Activated naive CD4-positive, alpha-beta T cell treated with anti-CD3 and anti-CD28 coated beads, Interleukin-2, amount 50 U/mL, for 72 hours (primary cell): ENCODE results near the gene NFE2. TPM values are rescaled to one million over a fixed set of nuclear protein-coding genes. Genes with fewer than 3 reads are reported as not detected.
"Not testable (repeated sequence)": the region's sequence is repeated elsewhere in the genome, so short reads cannot be mapped to it uniquely, and the experiment has no call there.

ENCODE experiments used
- ATAC-seq, 2 donors: fragments of 150-1000 bp; cut with Tn5 transposase; 2 replicates each; pipeline ENCODE4 v1.10.0; 2021; ENCODE audit warnings: mild to moderate bottlenecking in 2 of 2, moderate library complexity in 2 of 2
- DNase-seq, 2 donors: peaks; one replicate each; pipeline ENCODE4 v3.0.0; 2021 to 2022; ENCODE audit warnings: low spot score in 2 of 2
- H3K27ac Mint-ChIP-seq, 2 donors: one replicate each; pipeline ENCODE4 v1.8.0; 2022; ENCODE audit warnings: mild to moderate bottlenecking in 2 of 2, mixed read lengths in 2 of 2
- H3K36me3 Mint-ChIP-seq, 2 donors: one replicate each; pipeline ENCODE4 v1.8.0; 2022; ENCODE audit warnings: mixed read lengths in 2 of 2
- H3K9me3 Mint-ChIP-seq, 2 donors: one replicate each; pipeline ENCODE4 v1.8.0; 2022; ENCODE audit warnings: mixed read lengths in 2 of 2
- total RNA-seq, 2 donors: library from RNA; stranded (reverse); gene quantifications; one replicate each; pipeline ENCODE4 v1.2.3, GENCODE V29; 2022

The NFE2 gene
- total RNA-seq, 2 donors from 2014 or later = 0.20 TPM; not detected in 1

DNA sequence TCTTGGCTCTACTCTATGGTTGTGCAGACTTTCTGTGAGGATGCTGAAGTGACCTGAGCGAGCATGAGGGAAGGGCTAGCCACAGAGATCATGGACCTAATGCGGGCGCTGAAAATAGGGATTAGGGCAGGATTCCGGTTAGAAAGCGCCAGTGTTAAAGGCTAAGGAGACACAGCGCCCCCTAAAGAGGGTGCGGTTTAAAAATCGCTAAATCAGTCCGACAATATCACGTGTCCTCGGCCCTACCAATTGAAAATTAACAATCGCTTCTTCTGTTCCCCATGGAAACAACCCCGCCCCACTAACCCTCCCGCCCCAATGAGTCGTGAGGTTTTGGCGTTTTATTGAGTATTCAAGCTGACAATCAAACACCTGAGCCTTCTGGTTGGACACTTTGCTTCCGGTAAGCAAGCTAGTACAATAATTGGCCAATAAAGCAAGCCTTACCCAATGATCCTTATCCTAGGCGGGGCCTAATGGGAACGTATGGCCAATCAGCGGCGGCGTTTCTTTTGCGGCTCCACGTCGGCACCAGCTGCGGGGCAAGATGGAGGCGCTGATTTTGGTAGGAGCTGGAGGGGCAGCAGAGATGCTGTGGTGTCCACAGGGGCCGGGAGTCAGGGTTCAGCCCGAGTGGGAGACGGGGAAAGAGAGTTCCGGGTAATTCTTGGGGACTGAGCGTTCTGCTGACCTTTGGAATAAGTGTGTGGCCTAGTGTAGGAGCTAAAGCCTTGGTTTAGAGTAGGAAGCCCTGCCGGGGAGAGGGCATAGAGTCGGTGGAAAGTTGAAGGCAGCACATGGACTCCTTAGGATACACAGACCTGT lies 24.0 kb upstream of the NFE2 start, which contains the start of gene COPZ1:
TSS of gene COPZ1 (plus strand) at position 515 of the 825 bp plus-strand sequence. CDS start at position 548, 33 bp downstream.
- ATAC-seq (peak; percentile 98), DNase-seq (peak; percentile 87 to 94)
- H3K36me3 Mint-ChIP-seq = peaks cover 6 to 8% of the 10 kb centered on the region in 2 donors
- no peaks in the 10 kb centered on the region for H3K9me3 Mint-ChIP-seq
- peak within 1 kb of the TSS; percentile 91 to 92 for H3K27ac Mint-ChIP-seq

DNA sequence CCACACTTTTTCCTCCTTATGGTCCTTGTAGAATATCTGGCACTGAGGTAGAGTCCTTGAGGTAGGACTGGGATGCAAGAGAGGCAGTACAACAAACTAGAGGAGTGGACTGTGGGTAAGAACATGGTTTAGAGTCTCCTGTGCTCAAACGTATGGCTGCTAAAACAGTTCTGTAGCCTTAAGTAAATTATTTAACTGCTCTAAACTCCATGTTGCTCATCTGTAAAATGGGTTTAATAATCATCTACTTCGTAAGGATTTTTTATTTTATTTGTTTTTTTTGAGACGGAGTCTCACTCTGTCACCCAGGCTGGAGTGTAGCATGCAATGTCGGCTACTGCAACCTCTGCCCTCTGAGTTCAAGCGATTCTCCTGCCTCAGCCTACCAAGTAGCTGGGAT lies 20.5 kb upstream of the NFE2 start:
- Mint-ChIP-seq H3K27ac (no peak overlapping the region), H3K36me3 (peaks cover 6 to 8% of the 10 kb centered on the region in 2 donors), H3K9me3 (no peaks in the 10 kb centered on the region)
- no peak for ATAC-seq
- DNase-seq = no peak

DNA sequence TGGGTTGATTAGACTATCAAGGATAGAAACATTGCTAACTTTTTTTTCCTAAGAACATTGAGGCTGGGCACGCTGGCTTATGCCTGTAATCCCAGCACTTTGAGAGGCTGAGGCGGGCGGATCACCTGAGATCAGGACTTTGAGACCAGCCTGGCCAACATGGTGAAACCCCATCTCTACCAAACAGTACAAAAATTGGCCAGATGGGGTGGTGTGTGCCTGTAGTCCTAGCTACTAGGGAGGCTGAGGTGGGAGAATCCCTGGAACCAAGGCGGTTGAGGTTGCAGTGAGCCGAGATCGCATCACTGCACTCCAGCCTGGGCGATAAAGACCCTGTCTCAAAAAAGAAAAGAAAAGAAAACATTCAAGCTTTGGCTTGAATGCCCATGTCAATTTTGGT lies 11.5 kb upstream of the NFE2 start:
- not testable (repeated sequence) for H3K9me3 Mint-ChIP-seq, H3K27ac Mint-ChIP-seq, H3K36me3 Mint-ChIP-seq, ATAC-seq, DNase-seq

DNA sequence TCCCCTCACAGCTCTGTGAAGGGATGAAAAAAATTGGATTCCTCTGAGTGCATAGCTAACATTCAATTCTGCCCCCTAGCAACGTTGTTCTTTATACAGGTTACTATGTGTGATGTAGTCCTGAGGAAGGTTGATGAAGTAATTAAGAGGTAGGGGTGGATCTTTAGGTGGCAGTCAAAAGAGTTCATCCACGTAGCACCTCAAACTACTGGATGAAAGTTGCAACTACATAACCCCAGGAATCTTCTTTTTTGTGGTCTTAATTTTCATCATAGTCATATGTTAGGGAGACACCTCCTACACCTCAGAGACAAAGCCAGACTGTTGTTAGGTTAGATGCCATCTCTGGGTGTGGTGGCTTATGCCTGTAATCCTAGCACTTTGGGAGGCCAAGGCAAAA lies 10.2 kb upstream of the NFE2 start:
- no peaks in the 10 kb centered on the region for H3K36me3 Mint-ChIP-seq
- ATAC-seq (no peak), DNase-seq (no peak)
- H3K27ac Mint-ChIP-seq = no peak overlapping the region
- H3K9me3 Mint-ChIP-seq = no peaks in the 10 kb centered on the region

DNA sequence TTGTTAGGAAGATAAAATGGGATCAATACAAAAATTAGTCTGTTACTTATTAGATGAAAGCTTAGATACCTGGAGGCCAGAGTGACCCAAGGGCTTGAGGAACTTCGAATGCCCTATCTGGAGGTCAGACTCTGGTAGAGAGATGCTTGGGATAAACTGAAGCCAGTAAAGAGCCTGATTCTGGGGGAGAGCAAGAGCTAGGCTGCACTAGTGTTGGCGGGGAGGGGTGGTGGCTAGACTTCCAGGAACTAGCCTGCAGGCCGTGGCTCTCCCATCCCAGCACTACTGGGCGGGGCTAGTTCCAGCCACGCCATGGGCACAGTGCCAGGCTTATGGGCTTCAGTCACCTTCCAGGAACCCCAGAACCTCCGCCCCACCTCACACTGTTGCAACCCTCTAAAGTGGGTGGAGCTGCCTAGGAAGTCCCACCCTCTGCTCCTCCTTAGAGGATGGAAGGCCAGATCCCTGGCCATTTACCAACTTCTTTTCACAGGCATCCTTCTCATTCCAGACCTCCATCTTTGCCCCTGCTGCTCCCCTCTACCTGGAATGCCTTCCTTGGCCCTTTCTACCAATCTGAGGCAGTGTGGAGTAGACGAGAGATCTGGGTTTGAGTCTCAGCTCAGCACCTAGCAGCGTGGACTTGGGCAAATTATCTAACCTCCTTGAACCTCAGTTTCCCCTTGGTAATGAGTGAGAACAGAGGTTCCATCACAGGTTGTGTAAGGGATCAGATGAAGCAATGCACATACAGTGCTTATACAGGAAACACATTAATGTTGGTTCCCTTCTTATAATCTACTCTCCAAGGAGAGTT lies 6.3 kb upstream of the NFE2 start:
- ATAC-seq = peak; percentile 29 to 59
- no peak overlapping the region for H3K27ac Mint-ChIP-seq
- DNase-seq = no peak
- H3K36me3 Mint-ChIP-seq = no peaks in the 10 kb centered on the region
- no peaks in the 10 kb centered on the region for H3K9me3 Mint-ChIP-seq

DNA sequence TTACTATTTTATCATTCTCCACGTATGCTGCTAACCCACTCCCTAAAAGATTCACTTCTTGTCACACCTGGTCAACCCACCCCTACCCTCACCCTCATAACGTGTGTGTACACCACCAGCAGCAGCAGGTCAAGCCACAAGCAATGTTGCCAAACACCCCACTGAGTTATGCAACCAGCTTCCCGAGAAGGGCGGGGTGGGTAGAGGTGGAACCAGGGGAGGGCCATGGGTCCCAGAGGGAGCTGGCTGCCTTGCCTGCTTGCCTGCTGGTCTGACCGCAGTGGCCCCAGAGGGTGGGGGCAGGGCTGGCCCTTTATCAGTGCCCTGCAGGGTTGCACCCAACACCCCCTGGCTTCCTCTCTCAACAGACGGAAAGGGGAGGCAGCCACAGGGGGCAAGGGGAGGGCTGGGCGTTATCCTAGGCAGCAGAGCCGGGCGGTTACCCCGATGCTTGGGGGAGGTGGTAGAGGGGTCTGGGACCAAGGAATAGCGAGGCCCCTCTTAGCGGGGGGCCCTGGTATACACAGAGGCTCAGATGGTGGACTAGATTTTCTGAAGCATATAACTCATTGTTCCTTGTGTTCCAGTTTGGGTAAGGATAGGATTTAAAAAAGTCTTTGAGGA lies 3.5 kb upstream of the NFE2 start:
- Mint-ChIP-seq H3K36me3 (no peaks in the 10 kb centered on the region), H3K9me3 (no peaks in the 10 kb centered on the region), H3K27ac (no peak overlapping the region)
- ATAC-seq (no peak), DNase-seq (no peak)

DNA sequence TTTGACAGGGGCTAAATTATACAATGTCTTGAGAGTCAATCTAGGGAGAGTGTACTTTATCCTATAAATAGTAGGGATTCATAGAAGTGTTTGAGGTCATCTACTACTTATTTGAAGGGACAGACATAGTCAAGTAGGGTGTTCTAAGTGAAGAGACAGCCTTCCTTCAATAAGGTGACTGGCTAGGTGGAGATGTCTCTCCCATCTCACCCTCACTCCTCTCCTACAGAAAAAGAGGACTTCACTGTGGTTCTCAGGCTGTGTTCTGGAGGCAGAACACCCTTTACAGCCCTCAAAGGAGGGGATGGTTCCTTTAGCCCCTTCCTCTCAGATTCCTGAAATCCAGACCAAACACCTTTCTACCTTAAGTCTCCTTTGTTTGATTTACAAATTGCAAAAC lies 2.8 kb upstream of the NFE2 start:
- Mint-ChIP-seq H3K9me3 (no peaks in the 10 kb centered on the region), H3K36me3 (no peaks in the 10 kb centered on the region), H3K27ac (no peak overlapping the region)
- no peak for ATAC-seq
- DNase-seq = no peak

DNA sequence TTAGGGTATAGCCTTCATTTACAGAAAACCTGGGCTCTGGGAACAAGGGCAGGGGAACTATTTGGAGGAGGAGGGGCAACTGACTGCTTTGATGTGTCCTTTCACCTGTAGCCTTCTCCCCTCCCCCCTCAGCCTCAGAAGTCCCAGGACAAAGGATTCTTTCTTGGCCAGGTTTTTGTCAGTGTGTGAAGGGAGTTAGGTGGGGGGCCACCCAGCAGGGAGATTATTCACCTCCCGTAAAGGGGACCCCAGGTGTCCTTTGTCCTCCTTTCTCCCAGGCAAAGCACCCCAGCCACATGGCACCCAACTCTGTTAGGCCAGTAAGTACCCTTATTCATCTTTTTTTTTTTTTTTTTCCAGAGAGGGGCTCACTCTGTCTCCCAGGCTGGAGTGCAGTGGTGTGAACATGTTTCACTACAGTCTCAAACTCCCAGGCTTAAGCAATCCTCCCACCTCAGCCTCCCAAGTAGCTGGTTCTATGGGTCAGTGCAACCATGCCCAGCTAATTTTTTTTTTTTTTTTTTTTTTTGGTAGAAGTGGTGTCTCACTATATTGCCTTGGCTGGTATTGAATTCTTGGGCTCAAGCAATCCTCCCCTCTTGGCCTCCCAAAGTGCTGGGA lies 723 bp upstream of the NFE2 start:
- ATAC-seq (no peak), DNase-seq (no peak)
- no peaks in the 10 kb centered on the region for H3K9me3 Mint-ChIP-seq
- H3K36me3 Mint-ChIP-seq = no peaks in the 10 kb centered on the region
- H3K27ac Mint-ChIP-seq = no peak overlapping the region

DNA sequence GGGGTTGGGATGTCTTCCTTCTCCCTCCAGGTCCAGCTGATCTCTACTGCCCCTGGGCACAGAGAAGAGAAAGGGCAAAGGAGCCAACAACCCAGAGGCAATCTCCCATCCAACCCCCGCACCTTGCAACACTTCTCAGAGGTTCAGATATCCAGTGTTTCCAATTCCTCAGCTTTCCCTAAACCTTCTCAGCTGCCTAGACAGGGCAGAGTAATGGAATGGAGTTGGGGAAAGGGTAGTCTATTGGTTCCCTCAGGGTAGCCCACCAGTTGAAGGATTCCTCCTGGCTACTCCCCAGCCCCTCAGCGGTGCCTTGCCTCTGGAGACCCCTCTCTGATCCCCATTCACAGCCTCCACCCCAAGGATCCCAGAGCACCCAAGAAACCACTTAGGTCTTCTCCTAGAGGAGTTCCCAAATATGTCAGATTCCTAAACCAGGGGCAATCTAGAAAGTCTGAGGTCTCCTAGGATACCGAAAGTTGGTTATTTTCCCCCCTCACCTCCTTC lies 537 bp downstream of the NFE2 start:
- no peaks in the 10 kb centered on the region for H3K36me3 Mint-ChIP-seq
- ATAC-seq = no peak
- no peak overlapping the region for H3K27ac Mint-ChIP-seq
- no peaks in the 10 kb centered on the region for H3K9me3 Mint-ChIP-seq
- DNase-seq = no peak

DNA sequence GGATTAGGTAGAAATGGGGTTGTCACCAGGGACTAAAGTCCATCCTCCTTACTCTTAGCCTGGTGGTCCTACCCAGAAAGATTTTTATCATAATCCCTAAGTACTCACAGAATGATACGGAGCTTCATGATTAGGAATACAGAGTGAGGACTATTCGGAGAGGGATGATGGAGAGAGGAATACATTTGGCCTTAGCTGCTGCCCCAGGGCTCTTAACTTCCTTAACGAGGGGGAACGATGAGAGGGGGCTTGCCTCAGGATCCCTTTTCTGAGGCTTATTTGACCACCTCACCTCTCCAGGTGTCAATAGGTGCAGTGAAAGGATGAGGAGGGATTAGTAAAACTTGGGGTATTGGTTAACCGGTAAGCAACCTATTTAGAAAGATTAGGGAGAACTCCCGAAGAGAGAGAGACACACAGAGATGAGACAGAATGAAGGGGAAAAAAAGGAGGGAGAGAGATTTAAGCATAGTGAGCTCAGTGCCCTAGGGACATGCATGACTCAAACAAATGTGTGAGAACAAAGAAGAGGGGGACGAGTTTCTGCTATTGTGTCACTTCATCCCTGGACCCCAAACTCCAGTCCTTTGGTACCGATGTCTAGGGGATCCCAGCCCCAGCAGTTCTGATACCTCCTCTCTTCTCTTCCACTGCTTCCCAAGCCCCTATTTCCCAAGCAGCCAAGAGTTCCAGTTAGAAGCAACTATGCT lies 1.1 kb downstream of the NFE2 start:
- ATAC-seq = no peak
- H3K27ac Mint-ChIP-seq = no peak overlapping the region
- H3K36me3 Mint-ChIP-seq = no peaks in the 10 kb centered on the region
- no peaks in the 10 kb centered on the region for H3K9me3 Mint-ChIP-seq
- no peak for DNase-seq

DNA sequence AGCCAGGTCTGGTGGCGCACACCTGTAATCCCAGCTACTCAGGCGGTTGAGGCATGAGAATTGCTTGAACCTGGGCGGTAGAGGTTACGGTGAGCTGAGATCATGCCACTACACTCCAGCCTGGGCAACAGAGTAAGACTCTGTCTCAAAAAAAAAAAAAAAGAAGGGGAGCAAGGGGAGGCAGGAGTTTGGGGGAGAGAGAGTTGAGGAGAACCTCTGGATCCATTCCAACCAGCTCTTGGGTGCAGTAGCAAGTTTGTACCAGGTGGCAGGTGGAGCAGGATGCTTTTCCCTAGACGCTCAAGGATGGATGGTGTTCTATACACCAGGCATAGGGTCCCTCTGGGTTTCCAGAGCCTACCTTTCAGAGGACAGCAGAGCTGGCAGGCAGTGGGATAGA lies 1.9 kb downstream of the NFE2 start:
- Mint-ChIP-seq H3K36me3 (no peaks in the 10 kb centered on the region), H3K9me3 (no peaks in the 10 kb centered on the region), H3K27ac (no peak overlapping the region)
- ATAC-seq = no peak
- no peak for DNase-seq

DNA sequence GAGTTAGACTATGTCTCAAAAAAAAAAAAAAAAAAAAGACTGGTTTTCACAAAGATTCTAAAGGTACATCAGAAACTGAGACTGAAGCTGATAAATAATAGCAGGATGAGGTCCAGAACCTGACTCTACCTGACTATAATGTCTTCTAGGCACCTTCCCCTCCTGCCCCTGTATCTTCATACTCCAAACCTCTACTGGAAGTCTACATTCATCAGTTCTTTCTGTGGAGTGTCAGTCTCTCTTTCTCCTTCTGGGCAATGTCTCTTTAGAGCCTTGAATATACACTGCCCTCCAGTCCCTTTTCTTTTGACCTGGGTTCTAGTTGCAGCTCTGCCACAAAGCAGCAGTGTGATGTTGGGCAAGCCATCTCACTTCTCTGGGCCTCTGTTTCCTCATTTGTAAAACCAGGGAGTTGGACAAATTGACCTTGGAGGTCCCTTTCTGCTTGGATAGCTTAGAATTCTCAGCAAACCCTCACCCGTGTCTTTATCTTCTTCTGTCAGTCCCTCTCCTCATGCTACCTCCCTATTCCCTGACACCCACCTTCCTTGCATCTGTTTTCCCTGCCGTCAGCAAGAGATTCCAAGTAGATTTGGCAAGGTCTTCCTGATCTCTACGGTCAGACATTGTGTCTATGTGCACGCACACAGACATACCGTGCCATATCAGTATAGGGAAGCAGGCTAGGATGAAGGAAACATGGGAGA lies 4.3 kb downstream of the NFE2 start:
- H3K36me3 Mint-ChIP-seq = no peaks in the 10 kb centered on the region
- DNase-seq (no peak), ATAC-seq (no peak)
- H3K9me3 Mint-ChIP-seq = no peaks in the 10 kb centered on the region
- no peak overlapping the region for H3K27ac Mint-ChIP-seq

DNA sequence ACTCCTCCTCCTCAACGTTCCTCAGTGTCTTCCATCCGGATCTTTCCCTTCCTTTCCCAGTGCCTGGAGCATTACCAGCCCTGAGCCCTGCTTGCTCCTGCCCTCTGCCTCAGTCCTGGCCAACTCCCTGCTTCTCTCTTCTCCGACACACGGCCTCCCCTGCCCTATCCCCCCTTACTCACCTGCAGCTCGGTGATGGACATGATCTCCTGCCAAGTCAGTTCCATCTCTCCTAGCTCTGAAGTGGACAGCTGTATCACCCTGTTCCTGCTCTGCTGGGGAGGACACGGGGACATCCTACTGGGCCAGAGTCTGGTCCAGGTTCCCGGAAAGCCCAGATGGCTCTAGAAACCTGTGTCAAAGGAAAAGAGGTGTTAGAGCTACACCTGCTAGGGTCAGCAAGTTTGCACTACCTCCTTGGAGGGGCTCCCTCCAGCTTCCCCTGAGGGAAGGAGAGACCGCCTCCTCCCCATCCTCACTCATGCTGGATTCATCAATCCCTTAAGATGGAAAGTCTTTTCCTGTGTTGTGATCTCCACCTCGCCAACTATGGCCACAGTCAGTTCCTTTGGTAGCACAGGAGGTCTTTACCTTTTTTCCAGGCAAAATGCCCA lies 5.8 kb downstream of the NFE2 start:
- ATAC-seq = no peak
- no peak for DNase-seq
- Mint-ChIP-seq H3K36me3 (no peaks in the 10 kb centered on the region), H3K27ac (no peak overlapping the region), H3K9me3 (no peaks in the 10 kb centered on the region)

DNA sequence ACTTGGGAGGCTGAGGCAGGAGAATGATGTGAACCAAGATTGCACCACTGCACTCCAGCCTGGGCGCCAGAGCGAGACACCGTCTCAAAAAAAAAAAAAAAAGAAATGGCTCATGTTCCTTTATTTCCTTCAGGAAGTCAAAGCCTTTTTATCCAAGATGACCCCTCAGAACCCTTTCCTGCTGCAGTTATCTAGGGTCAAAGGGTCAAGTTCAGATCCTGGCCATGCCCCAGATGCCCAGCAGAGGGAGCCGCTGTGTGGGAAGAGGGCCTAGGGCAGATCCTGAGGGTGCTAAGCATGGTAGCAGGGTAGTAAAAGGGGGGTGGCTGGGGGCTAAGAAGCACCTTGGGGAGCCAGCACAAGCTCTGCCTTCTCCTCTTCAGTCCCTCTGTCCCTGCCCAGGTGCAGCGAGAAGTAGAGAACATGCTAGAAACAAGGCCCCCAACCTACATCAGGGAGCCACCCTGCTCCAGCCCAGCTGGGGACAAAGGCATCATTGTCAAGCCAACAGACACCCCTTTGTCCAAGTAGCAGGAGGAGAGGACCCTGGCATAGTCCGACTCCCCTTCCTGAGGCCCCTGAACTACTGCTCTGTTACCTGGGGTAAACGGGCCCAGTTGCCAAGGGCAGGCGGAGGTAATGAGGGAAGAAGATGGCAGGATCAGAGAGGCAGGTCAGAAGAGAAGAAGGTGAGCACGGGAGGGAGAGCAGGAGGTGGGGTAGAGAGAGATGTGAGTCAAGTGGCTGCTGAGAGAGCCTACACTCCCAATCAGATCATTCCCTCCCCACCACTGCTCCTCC lies 6.5 kb downstream of the NFE2 start:
- H3K27ac Mint-ChIP-seq = no peak overlapping the region
- ATAC-seq (peak; percentile 18 to 82), DNase-seq (peak in 1 of 2 donors; percentile 74)
- H3K9me3 Mint-ChIP-seq = no peaks in the 10 kb centered on the region
- H3K36me3 Mint-ChIP-seq = no peaks in the 10 kb centered on the region

DNA sequence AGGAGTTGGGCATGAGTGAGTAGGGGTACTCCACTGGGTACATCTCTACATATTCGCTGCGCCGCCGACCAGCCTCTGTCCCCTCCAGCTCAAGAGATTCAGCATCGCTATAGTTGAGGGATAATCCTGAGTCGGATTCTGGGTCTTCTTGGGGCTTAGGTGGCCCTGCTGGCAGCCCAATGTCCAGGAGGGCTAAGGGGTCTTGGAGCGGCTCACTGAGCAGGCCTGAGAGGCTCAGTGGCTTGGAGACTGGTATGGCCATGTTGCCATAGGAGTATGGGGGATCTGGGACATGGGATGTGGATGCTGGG lies 7.9 kb downstream of the NFE2 start:
- peaks cover 0 to 3% of the 10 kb centered on the region in 2 donors for H3K36me3 Mint-ChIP-seq
- peak overlapping the region; percentile 8 to 91 for H3K27ac Mint-ChIP-seq
- H3K9me3 Mint-ChIP-seq = no peaks in the 10 kb centered on the region
- DNase-seq = no peak
- no peak for ATAC-seq
